Measurements from ENCODE around the gene CCT3.
"Not testable (repeated sequence)": the region's sequence is repeated elsewhere in the genome, so short reads cannot be mapped to it uniquely, and the experiment has no call there.

- TF ChIP-seq, protein P1, sequence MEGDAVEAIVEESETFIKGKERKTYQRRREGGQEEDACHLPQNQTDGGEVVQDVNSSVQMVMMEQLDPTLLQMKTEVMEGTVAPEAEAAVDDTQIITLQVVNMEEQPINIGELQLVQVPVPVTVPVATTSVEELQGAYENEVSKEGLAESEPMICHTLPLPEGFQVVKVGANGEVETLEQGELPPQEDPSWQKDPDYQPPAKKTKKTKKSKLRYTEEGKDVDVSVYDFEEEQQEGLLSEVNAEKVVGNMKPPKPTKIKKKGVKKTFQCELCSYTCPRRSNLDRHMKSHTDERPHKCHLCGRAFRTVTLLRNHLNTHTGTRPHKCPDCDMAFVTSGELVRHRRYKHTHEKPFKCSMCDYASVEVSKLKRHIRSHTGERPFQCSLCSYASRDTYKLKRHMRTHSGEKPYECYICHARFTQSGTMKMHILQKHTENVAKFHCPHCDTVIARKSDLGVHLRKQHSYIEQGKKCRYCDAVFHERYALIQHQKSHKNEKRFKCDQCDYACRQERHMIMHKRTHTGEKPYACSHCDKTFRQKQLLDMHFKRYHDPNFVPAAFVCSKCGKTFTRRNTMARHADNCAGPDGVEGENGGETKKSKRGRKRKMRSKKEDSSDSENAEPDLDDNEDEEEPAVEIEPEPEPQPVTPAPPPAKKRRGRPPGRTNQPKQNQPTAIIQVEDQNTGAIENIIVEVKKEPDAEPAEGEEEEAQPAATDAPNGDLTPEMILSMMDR (IDR thresholded peaks at IDR 0.05): not testable (repeated sequence)
- TF ChIP-seq EP300, POLR2A, POLR2AphosphoS5 (IDR thresholded peaks at IDR 0.05): not testable (repeated sequence)
Measured at GRCh38 chr1:156346035-156346434, 7.9 kb upstream of the CCT3 start.
